H1 (cell line): Measurements from ENCODE around the gene TPH2. TPM values are rescaled to one million over a fixed set of nuclear protein-coding genes. Genes with fewer than 3 reads are reported as not detected.

Source experiments
- CTCF ChIA-PET: fragments of 300-600 bp; sonication (Branson Sonifier 250); formaldehyde crosslinking; loops from one replicate; lab custom pipeline; 2021; ENCODE audit not compliant: partially characterized antibody; lab: Charles Lee
- POLR2A ChIA-PET: fragments of 300-600 bp; sonication (Branson Sonifier 250); formaldehyde crosslinking; loops from one replicate; lab custom pipeline; 2021; ENCODE audit warnings: inconsistent platforms; ENCODE audit not compliant: partially characterized antibody; lab: Charles Lee
- DNase-seq, 2 experiments: peaks; one replicate each; pipeline versions ENCODE4 v3.0.0 to v3.0.0-alpha.2; 2010 to 2022; ENCODE audit warnings: low spot score in 2 of 2, low read depth in 1 of 2, mixed read lengths in 1 of 2
- FAIRE-seq: peaks from 2 replicates; lab custom pipeline; 2011; peaks lifted over from hg19 to GRCh38; lab: Jason Lieb, UNC
- H2AFZ ChIP-seq: 2 replicates; pipeline ENCODE4 v1.8.1; 2012; ENCODE audit warnings: low read length, inconsistent platforms
- H2AK5ac ChIP-seq: 2 replicates; pipeline ENCODE4 v1.6.1; 2013; ENCODE audit warnings: low read depth, low read length
- H2BK120ac ChIP-seq: replicated peaks from 2 replicates; pipeline ENCODE3; 2013; ENCODE audit warnings: low read depth, low read length, inconsistent platforms
- H2BK12ac ChIP-seq: 2 replicates; pipeline ENCODE4 v1.6.1; 2013; ENCODE audit warnings: low read depth, low read length
- H2BK15ac ChIP-seq: 2 replicates; pipeline ENCODE4 v1.6.1; 2013; ENCODE audit warnings: low read length
- H2BK20ac ChIP-seq: 2 replicates; pipeline ENCODE4 v1.6.1; 2013; ENCODE audit warnings: low read length
- H2BK5ac ChIP-seq: 2 replicates; pipeline ENCODE4 v1.6.1; 2013; ENCODE audit warnings: low read depth, low read length
- H3K14ac ChIP-seq: 2 replicates; pipeline ENCODE4 v1.6.1; 2013; ENCODE audit warnings: inconsistent platforms; ENCODE audit not compliant: insufficient read length
- H3K18ac ChIP-seq: 2 replicates; pipeline ENCODE4 v1.6.1; 2013; ENCODE audit warnings: low read length; ENCODE audit errors: extremely low read depth
- H3K23ac ChIP-seq: 2 replicates; pipeline ENCODE4 v1.6.1; 2013; ENCODE audit warnings: inconsistent platforms; ENCODE audit not compliant: insufficient read length
- H3K23me2 ChIP-seq: 2 replicates; pipeline ENCODE4 v1.6.1; 2013; ENCODE audit warnings: low read depth, low read length
- H3K27ac ChIP-seq: 2 replicates; pipeline ENCODE4 v1.6.1; 2011; ENCODE audit warnings: low read depth, low read length, inconsistent platforms
- H3K27me3 ChIP-seq, 4 experiments: replicated peaks in 1 of 4; 1 replicate in 1 of 4; 2 replicates in 3 of 4; pipeline versions ENCODE4 v1.6.1 to v1.8.1; 2011 to 2013; ENCODE audit warnings: low read length in 3 of 4, mild to moderate bottlenecking in 3 of 4, inconsistent platforms in 2 of 4, mixed read lengths in 2 of 4, moderate library complexity in 1 of 4; ENCODE audit not compliant: control insufficient read depth in 3 of 4, insufficient read depth in 3 of 4; ENCODE audit errors: extremely low read depth in 1 of 4
- H3K36me3 ChIP-seq, 4 experiments: 2 replicates each; pipeline versions ENCODE4 v1.6.1 to v1.8.1; 2011 to 2013; ENCODE audit warnings: mild to moderate bottlenecking in 4 of 4, low read length in 3 of 4, moderate library complexity in 2 of 4, control low read depth in 1 of 4, inconsistent platforms in 1 of 4; ENCODE audit not compliant: insufficient read depth in 4 of 4, control insufficient read depth in 2 of 4
- H3K4ac ChIP-seq: replicated peaks from 2 replicates; pipeline ENCODE3; 2013; ENCODE audit warnings: low read length, low read depth, mixed read lengths, inconsistent platforms; ENCODE audit not compliant: insufficient read length
- H3K4me1 ChIP-seq, 4 experiments: replicated peaks in 1 of 4; 1 replicate in 1 of 4; 2 replicates in 3 of 4; pipeline versions ENCODE4 v1.6.1 to v1.8.1; 2011 to 2013; ENCODE audit warnings: low read length in 3 of 4, inconsistent platforms in 2 of 4, mixed read lengths in 1 of 4; ENCODE audit not compliant: insufficient read depth in 4 of 4, control insufficient read depth in 3 of 4
- H3K4me2 ChIP-seq, 2 experiments: 2 replicates each; pipeline versions ENCODE4 v1.6.1 to v1.8.1; 2011 to 2013; ENCODE audit warnings: low read depth in 2 of 2, low read length in 2 of 2, control low read depth in 1 of 2, inconsistent platforms in 1 of 2, mild to moderate bottlenecking in 1 of 2; ENCODE audit not compliant: insufficient read depth in 1 of 2
- H3K4me3 ChIP-seq, 4 experiments: fragments of 200-600, 300-600 bp in 1 of 4; sonication (generic), shearing (Covaris generic), sonication (Bioruptor Twin) in 1 of 4; 2 replicates each; pipeline versions ENCODE4 v1.5.1 to v1.8.1; 2011 to 2016; ENCODE audit warnings: low read length in 4 of 4, low read depth in 3 of 4, control low read depth in 2 of 4, inconsistent platforms in 2 of 4, mild to moderate bottlenecking in 2 of 4, mixed read lengths in 1 of 4, moderate library complexity in 1 of 4; ENCODE audit not compliant: insufficient read depth in 2 of 4; ENCODE audit errors: extremely low read depth in 1 of 4
- H3K56ac ChIP-seq: replicated peaks from 2 replicates; pipeline ENCODE3; 2013; ENCODE audit warnings: low read depth, mild to moderate bottlenecking, mixed read lengths, low read length, inconsistent platforms; ENCODE audit not compliant: insufficient read length
- H3K79me1 ChIP-seq: 2 replicates; pipeline ENCODE4 v1.6.1; 2013; ENCODE audit warnings: low read depth, low read length, control low read depth
- H3K79me2 ChIP-seq, 2 experiments: 2 replicates each; pipeline versions ENCODE4 v1.6.1 to v1.8.1; 2012 to 2013; ENCODE audit warnings: low read length in 2 of 2, mild to moderate bottlenecking in 2 of 2, inconsistent platforms in 1 of 2; ENCODE audit not compliant: insufficient read depth in 2 of 2, control insufficient read depth in 1 of 2
- H3K9ac ChIP-seq, 4 experiments: replicated peaks in 1 of 4; 1 replicate in 1 of 4; 2 replicates in 3 of 4; pipeline versions ENCODE4 v1.6.1 to v1.8.1; 2011 to 2013; ENCODE audit warnings: low read depth in 3 of 4, low read length in 3 of 4, control low read depth in 2 of 4, mild to moderate bottlenecking in 2 of 4, moderate library complexity in 2 of 4, inconsistent platforms in 1 of 4; ENCODE audit errors: extremely low read depth in 1 of 4
- H3K9me3 ChIP-seq, 2 experiments: 2 replicates each; pipeline versions ENCODE4 v1.6.1 to v1.8.1; 2012 to 2013; ENCODE audit warnings: mild to moderate bottlenecking in 2 of 2, moderate library complexity in 2 of 2, control low read depth in 1 of 2, inconsistent platforms in 1 of 2, low read depth in 1 of 2, low read length in 1 of 2, mixed read lengths in 1 of 2; ENCODE audit not compliant: insufficient read depth in 2 of 2
- H4K20me1 ChIP-seq, 2 experiments: replicated peaks in 1 of 2; 2 replicates each; pipeline versions ENCODE3 to v1.8.1; 2011 to 2013; ENCODE audit warnings: inconsistent platforms in 2 of 2, low read length in 2 of 2, mild to moderate bottlenecking in 1 of 2; ENCODE audit not compliant: insufficient read depth in 2 of 2, control insufficient read depth in 1 of 2
- H4K5ac ChIP-seq: 2 replicates; pipeline ENCODE4 v1.6.1; 2013; ENCODE audit warnings: low read length, low read depth, mixed read lengths, inconsistent platforms; ENCODE audit not compliant: insufficient read length
- H4K8ac ChIP-seq: 2 replicates; pipeline ENCODE4 v1.8.0; 2013; ENCODE audit warnings: mild to moderate bottlenecking, moderate library complexity, low read length, inconsistent platforms; ENCODE audit not compliant: insufficient read depth; ENCODE audit errors: extremely low read depth
- H4K91ac ChIP-seq: replicated peaks from 2 replicates; pipeline ENCODE3; 2013; ENCODE audit warnings: low read length, mixed read lengths, inconsistent platforms; ENCODE audit not compliant: insufficient read length
- CBX5 ChIP-seq: fragments of 300-800, 300-1000 bp; sonication (generic); IDR thresholded peaks from 2 replicates; pipeline ENCODE4 v1.7.1; 2016; ENCODE audit warnings: antibody characterized with exemption, low read length, low read depth
- CEBPB ChIP-seq: IDR thresholded peaks from 2 replicates; pipeline ENCODE4 v1.6.1; 2012; ENCODE audit warnings: low read depth, low read length
- CREB1 ChIP-seq: IDR thresholded peaks from 2 replicates; pipeline ENCODE4 v1.6.1; 2012; ENCODE audit warnings: inconsistent platforms
- RBBP5 ChIP-seq: IDR thresholded peaks from 2 replicates; pipeline ENCODE4 v1.7.1; 2012; ENCODE audit warnings: low read depth, mild to moderate bottlenecking, inconsistent platforms, low read length, moderate library complexity, borderline replicate concordance
- SP2 ChIP-seq: IDR thresholded peaks from 2 replicates; pipeline ENCODE4 v1.6.1; 2012; ENCODE audit warnings: mild to moderate bottlenecking, low read length, inconsistent platforms
- SUZ12 ChIP-seq: fragments of 200-600 bp; sonication (generic); IDR thresholded peaks from 2 replicates; pipeline ENCODE4 v1.6.1; 2012; ENCODE audit warnings: mild to moderate bottlenecking, inconsistent platforms, low read length, moderate library complexity, mixed read lengths
- WGBS, 2 experiments: shearing (Covaris generic) in 1 of 2; methylation state at CpG; one replicate each; pipeline versions ENCODE4 v1.1.6 to v1.1.7; 2013 to 2015; ENCODE audit warnings: low lambda C conversion rate in 2 of 2, mixed read lengths in 2 of 2, inconsistent platforms in 1 of 2, low coverage in 1 of 2, missing lambda C conversion rate in 1 of 2; ENCODE audit not compliant: insufficient replicate concordance in 2 of 2, insufficient coverage in 1 of 2, insufficient read length in 1 of 2; ENCODE audit errors: extremely low coverage in 1 of 2, missing lambda C conversion rate in 1 of 2; 5-methylcytosine and 5-hydroxymethylcytosine counted together
- polyA plus RNA-seq, 7 experiments: library from polyadenylated mRNA; depleted of rRNA in 3 of 7; stranded (reverse) in 5 of 7; unstranded in 2 of 7; fragments of >200 nt in 5 of 7; fragments of 200-250 nt in 2 of 7; gene quantifications; 1 replicate in 5 of 7; 2 replicates in 1 of 7; 4 replicates in 1 of 7; pipeline versions ENCODE4 v1.2.1 to v1.2.3, GENCODE V29; 2011 to 2013; ENCODE audit warnings: missing spikeins in 2 of 7, mixed read lengths in 2 of 7
- total RNA-seq: library from RNA; stranded (reverse); fragmentation: NEBNext Ultra II Directional; extraction: Animal tissue kit (Norgen Biotek cat#: 25700); gene quantifications from 2 replicates; pipeline ENCODE4 v1.2.1, GENCODE V29; 2021

The TPH2 gene
- total and polyA plus RNA-seq, 2 of the 8 experiments (the other 6 are each of a cell fraction or from before 2014, with no cell fraction given) = 0.57 to 1.1 TPM

DNA sequence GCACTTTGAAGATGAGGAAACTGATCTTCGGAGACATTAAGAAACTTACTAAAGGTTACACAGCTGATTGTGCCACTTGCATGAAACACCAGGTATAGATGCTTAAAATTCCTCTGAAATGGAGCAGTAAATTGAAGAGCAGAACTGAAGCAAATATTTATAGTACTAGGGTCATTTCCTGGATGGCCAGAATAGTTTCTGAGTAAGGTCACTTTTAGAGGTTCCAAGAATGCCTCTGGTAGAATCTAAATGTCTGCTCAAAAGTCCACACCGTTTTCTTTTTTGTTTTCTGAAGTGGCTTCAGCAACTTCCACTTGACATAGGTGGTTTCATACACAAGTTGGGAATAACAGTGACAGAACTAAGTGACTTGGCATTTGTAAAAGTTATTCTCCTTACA is 19.4 kb downstream of the TPH2 start:
- no peak overlapping the region for H4K8ac ChIP-seq
- no peaks in the 10 kb centered on the region for H3K79me2 ChIP-seq
- no peaks in the 10 kb centered on the region; a peak in 1 of 8 replicates for H3K36me3 ChIP-seq
- H3K23me2 ChIP-seq = no peaks in the 10 kb centered on the region
- no peak overlapping the region for H2AK5ac ChIP-seq
- H3K56ac ChIP-seq = no peak overlapping the region
- H3K4me1 ChIP-seq = peaks cover 0 to 14% (median 10%) of the 10 kb centered on the region in 4 experiments; a peak in 4 of 7 replicates
- H2BK20ac ChIP-seq = no peak overlapping the region
- H4K91ac ChIP-seq = no peak overlapping the region
- H2AFZ ChIP-seq = no peak overlapping the region
- DNase-seq (no peak), FAIRE-seq (no peak)
- no peak overlapping the region for H3K14ac ChIP-seq
- H3K9ac ChIP-seq = no peak overlapping the region
- no peaks in the 10 kb centered on the region for H3K79me1 ChIP-seq
- no peak overlapping the region for H4K5ac ChIP-seq
- H2BK15ac ChIP-seq = no peak overlapping the region
- ChIA-PET POLR2A (interaction anchor here (0.7 to 1.4 kb wide), 2 partner anchors 9 to 11 kb away, joined by 3 to 4 read pairs; no protein-coding TSS in a partner anchor), CTCF (interaction anchor here (2.4 kb wide), 1 partner anchor 12 kb away, joined by 9 read pairs; no protein-coding TSS in a partner anchor)
- no peaks in the 10 kb centered on the region for H3K27me3 ChIP-seq
- H3K4me3 ChIP-seq = no peak overlapping the region
- H3K4me2 ChIP-seq = no peak overlapping the region; a peak in 1 of 4 replicates
- H2BK120ac ChIP-seq = no peak overlapping the region
- no peak overlapping the region for H3K23ac ChIP-seq
- 56% methylated on average over 2 of the region's 2 CpGs; no CpG with 5 or more reads in 1 of the 2 experiments for WGBS, 2 experiments
- no peak overlapping the region; the same call in 1 of the 2 replicates for H2BK12ac ChIP-seq
- H3K27ac ChIP-seq = no peak overlapping the region
- H4K20me1 ChIP-seq = no peaks in the 10 kb centered on the region
- H3K4ac ChIP-seq = no peak overlapping the region
- no peak overlapping the region for H2BK5ac ChIP-seq
- no peak overlapping the region for H3K18ac ChIP-seq
- no peaks in the 10 kb centered on the region for H3K9me3 ChIP-seq
- TF ChIP-seq CBX5 (no peak), SP2 (no peak), CREB1 (no peak), CEBPB (no peak), SUZ12 (no peak), RBBP5 (no peak)
